Stomach (tissue), 4 donors: ENCODE measurements around the gene TUBB2B.

Source experiments
- CTCF ChIP-seq, 7 experiments: fragments of 450-650 bp in 4 of 7; fragments of 200-600 bp in 3 of 7; sonication (generic) in 3 of 7; IDR thresholded peaks; one replicate each; pipeline ENCODE4 v1.5.1; 2016 to 2019; ENCODE audit warnings: antibody characterized with exemption in 7 of 7, control low read depth in 2 of 7, mild to moderate bottlenecking in 1 of 7
- EP300 ChIP-seq: sonication (generic); formaldehyde crosslinking; IDR thresholded peaks from one replicate; pipeline ENCODE4 v1.6.1; 2017; ENCODE audit warnings: antibody characterized with exemption

GRCh38 chr6:3273707-3274521 is 46.5 kb upstream of the TUBB2B start:
- TF ChIP-seq CTCF (IDR thresholded peaks at IDR 0.05) = no peak
- no peak for TF ChIP-seq EP300
